Osteocyte (in vitro differentiated cells): ENCODE data around the gene ALK. TPM values are rescaled to one million over a fixed set of nuclear protein-coding genes. Genes with fewer than 3 reads are reported as not detected.

ENCODE experiments used
- DNase-seq: peaks from one replicate; pipeline ENCODE4 v3.0.0; 2021; ENCODE audit warnings: mixed read lengths; ENCODE audit not compliant: unreplicated experiment; ENCODE audit errors: extremely low spot score
- H3K27ac Mint-ChIP-seq: one replicate; pipeline ENCODE4 v1.8.0; 2021; ENCODE audit warnings: mild to moderate bottlenecking, mixed read lengths; ENCODE audit not compliant: unreplicated experiment
- H3K27me3 Mint-ChIP-seq: one replicate; pipeline ENCODE4 v1.8.0; 2021; ENCODE audit warnings: mixed read lengths; ENCODE audit not compliant: unreplicated experiment
- H3K36me3 Mint-ChIP-seq: one replicate; pipeline ENCODE4 v1.8.0; 2021; ENCODE audit warnings: mixed read lengths; ENCODE audit not compliant: unreplicated experiment
- H3K4me1 Mint-ChIP-seq: one replicate; pipeline ENCODE4 v1.8.0; 2021; ENCODE audit warnings: mixed read lengths; ENCODE audit not compliant: unreplicated experiment
- H3K4me3 Mint-ChIP-seq: one replicate; pipeline ENCODE4 v1.8.0; 2021; ENCODE audit warnings: mild to moderate bottlenecking, moderate library complexity, mixed read lengths; ENCODE audit not compliant: unreplicated experiment
- H3K9me3 Mint-ChIP-seq: one replicate; pipeline ENCODE4 v1.8.0; 2021; ENCODE audit warnings: mixed read lengths; ENCODE audit not compliant: unreplicated experiment
- CTCF ChIP-seq: fragments of 200-600 bp; sonication (generic); IDR thresholded peaks from 2 replicates; pipeline ENCODE4 v1.5.0; 2021; ENCODE audit warnings: antibody characterized with exemption, mild to moderate bottlenecking, moderate library complexity
- total RNA-seq: library from RNA; stranded (reverse); gene quantifications from 2 replicates; pipeline ENCODE4 v1.2.1, GENCODE V29; 2021

ALK gene
- total RNA-seq, 1 donor from 2014 or later, result not detected

DNA sequence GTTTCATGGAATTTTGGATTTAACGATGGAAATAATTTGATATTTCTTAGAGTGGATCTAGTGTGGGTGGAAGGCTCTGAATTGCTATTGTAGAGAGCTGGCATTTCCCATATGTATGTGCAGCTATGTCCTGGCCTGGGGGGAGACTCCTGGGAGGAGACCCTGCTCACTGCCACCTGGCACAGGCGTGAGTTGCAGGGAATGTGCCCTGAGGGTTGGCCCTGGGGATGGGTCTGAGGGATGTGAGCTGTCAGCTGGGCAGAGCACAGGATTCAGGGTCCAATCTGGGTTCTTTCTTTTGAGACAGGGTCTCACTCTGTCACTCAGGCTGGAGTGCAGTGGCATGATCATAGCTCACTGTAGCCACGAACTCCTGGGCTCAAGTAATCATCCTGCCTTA is 686.0 kb downstream of the ALK start:
- no peaks in the 10 kb centered on the region for H3K4me1 Mint-ChIP-seq
- DNase-seq, result no peak
- H3K27me3 Mint-ChIP-seq, result peaks cover 31% of the 10 kb centered on the region
- H3K36me3 Mint-ChIP-seq, result no peaks in the 10 kb centered on the region
- no peak overlapping the region for H3K4me3 Mint-ChIP-seq
- no peak for TF ChIP-seq CTCF
- H3K9me3 Mint-ChIP-seq, result no peaks in the 10 kb centered on the region
- no peak overlapping the region for H3K27ac Mint-ChIP-seq

- H3K27me3 Mint-ChIP-seq, result peaks cover 38% of the 10 kb centered on the region
- no peak for DNase-seq
- H3K4me1 Mint-ChIP-seq, result no peaks in the 10 kb centered on the region
- H3K9me3 Mint-ChIP-seq, result no peaks in the 10 kb centered on the region
- no peaks in the 10 kb centered on the region for H3K36me3 Mint-ChIP-seq
- H3K27ac Mint-ChIP-seq, result no peak overlapping the region
- TF ChIP-seq CTCF, result no peak
- H3K4me3 Mint-ChIP-seq, result no peak overlapping the region
Observed at GRCh38 chr2:29233428-29233827, 688.0 kb downstream of the ALK start.

- no peak overlapping the region for H3K4me3 Mint-ChIP-seq
Observed at GRCh38 chr2:29232041-29232440, 689.3 kb downstream of the ALK start.

GRCh38 chr2:29229640-29230039 is 691.7 kb downstream of the ALK start:
- Mint-ChIP-seq H3K4me3 (no peak overlapping the region), H3K27ac (no peak overlapping the region), H3K9me3 (no peaks in the 10 kb centered on the region), H3K36me3 (no peaks in the 10 kb centered on the region), H3K4me1 (no peaks in the 10 kb centered on the region), H3K27me3 (peaks cover 37% of the 10 kb centered on the region)
- no peak for DNase-seq
- no peak for TF ChIP-seq CTCF

More at GRCh38 chr2:29232041-29232440, 689.3 kb downstream of the ALK start:
- no peak overlapping the region for H3K27ac Mint-ChIP-seq
- H3K4me1 Mint-ChIP-seq, result no peaks in the 10 kb centered on the region
- no peak for TF ChIP-seq CTCF
- peaks cover 40% of the 10 kb centered on the region for H3K27me3 Mint-ChIP-seq
- DNase-seq, result no peak
- H3K9me3 Mint-ChIP-seq, result no peaks in the 10 kb centered on the region
- H3K36me3 Mint-ChIP-seq, result no peaks in the 10 kb centered on the region

GRCh38 chr2:29228947-29229346 is 692.4 kb downstream of the ALK start:
- H3K27ac Mint-ChIP-seq, result no peak overlapping the region
- H3K9me3 Mint-ChIP-seq, result no peaks in the 10 kb centered on the region
- no peak for TF ChIP-seq CTCF
- DNase-seq, result no peak
- H3K36me3 Mint-ChIP-seq, result no peaks in the 10 kb centered on the region
- no peak overlapping the region for H3K4me3 Mint-ChIP-seq
- H3K27me3 Mint-ChIP-seq, result peaks cover 32% of the 10 kb centered on the region
- peaks cover 2% of the 10 kb centered on the region for H3K4me1 Mint-ChIP-seq
